COR-L47 (cell line): ENCODE data around the gene CLCN3.
A peak's percentile ranks its signal among the peaks of the same experiment; 100 is the strongest.
"Not testable (repeated sequence)": the region's sequence is repeated elsewhere in the genome, so short reads cannot be mapped to it uniquely, and the experiment has no call there.

Source experiments
- DNase-seq: peaks from one replicate; lab custom pipeline; 2025; lab: John Stamatoyannopoulos, UW

CLCN3 gene

GRCh38 chr4:169619958-169620879 is at the start of gene CLCN3:
Gene CLCN3 (plus strand): TSS chr4:169620578. CDS start chr4:169635929, 15,351 bp downstream.
- DNase-seq, result peak; percentile 96

DNA sequence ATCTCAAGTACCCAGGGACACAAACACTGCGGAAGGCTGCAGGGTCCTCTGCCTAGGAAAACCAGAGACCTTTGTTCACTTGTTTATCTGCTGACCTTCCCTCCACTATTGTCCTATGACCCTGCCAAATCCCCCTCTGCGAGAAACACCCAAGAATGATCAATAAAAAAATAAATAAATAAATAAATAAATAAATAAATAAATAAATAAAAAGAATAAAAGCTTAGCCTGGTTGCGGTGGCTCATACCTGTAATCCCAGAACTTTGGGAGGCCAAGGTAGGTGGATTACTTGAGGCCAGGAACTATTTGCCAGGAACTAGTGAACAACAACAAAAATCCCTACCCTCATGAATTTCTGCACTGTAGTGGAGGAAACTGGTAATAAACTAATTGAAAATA is 49.4 kb upstream of the CLCN3 start:
- DNase-seq, result not testable (repeated sequence)

DNA sequence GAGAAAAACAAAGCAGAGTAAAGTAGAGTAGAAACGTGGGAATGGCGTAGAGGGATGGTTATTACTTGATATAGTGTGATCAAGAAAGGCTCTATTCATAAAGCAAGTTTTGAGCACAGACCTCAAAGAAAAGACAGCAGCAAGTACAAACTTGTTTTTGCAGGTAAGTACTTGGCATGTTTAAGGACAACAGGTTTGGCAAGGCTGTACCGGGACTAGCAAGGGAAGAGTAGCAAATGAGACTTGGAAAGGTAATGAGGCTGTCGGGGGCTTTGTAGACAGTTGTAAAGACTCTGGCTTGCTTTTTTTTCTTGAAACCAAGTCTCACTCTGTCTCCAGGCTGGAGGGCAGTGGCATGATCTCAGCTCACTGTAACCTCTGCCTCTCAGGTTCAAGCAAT is 48.9 kb upstream of the CLCN3 start:
- DNase-seq, result no peak

- no peak for DNase-seq
Measured at GRCh38 chr4:169573889-169574288, 46.5 kb upstream of the CLCN3 start.

GRCh38 chr4:169582203-169582602 is 38.2 kb upstream of the CLCN3 start:
- no peak for DNase-seq

DNA sequence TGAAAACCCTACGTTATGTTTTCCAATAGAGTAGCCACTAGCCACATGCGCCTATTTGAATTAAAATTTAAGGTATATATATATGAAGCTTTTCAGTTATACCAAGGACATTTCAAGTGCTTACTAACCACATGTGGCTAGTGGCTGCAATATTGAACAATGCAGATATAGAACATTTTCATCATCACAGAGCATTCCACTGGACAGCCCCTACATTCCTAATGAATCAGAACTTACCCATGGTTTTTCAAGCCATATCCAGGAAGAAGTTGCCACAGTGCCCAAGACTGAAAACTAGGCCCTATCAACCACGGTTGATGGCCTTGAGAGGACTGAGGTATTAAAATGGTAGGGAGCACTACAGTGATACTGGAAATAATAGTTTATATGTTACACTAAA is 37.7 kb upstream of the CLCN3 start:
- no peak for DNase-seq

DNA sequence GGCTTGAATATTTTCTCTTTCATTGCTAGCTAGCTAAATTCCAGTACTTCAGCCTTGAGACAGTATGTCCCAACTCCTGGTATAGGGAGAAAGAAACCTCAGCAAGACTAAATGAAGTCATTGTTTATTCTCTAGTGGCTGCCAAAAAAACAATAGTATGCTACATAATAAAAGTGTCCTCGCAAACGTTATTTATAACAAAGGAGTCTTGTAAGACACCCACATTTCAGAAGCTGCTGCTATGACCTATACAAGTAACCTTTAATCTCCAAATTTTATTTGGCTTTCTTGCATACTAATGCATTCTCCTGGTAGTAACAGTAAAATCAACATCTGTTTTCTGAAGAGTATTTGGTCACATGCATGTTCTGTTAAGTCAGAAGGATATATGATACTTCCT is 36.8 kb upstream of the CLCN3 start:
- no peak for DNase-seq

DNA sequence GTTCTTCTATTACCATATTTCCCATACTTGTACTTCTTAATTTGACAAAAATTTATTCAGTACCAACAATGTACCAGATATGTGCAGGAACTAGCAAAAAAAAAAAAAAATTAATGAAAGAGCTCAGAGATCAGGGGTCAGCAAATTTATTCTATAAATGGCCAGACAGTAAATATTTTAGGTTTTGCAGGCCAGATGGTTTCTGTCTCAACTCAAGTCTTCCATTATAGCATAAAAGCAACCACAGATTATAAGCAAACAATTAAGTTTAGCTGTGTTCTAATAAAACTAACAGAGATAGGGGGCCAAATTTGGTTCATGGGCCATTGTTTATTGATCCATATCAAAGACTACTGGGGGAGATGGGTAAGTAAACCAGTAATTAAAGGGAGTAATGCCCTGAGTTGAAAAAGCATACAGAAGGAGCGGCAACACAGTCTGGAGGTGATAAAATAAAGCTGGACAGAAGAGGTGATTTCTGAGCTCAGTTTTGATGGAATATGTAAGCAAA is 27.3 kb upstream of the CLCN3 start:
- DNase-seq, result no peak

- DNase-seq, result no peak
Measured at GRCh38 chr4:169594560-169595195, 25.7 kb upstream of the CLCN3 start.

- DNase-seq, result no peak
Measured at GRCh38 chr4:169601016-169601771, 19.2 kb upstream of the CLCN3 start.

GRCh38 chr4:169603312-169603711 is 17.1 kb upstream of the CLCN3 start:
- DNase-seq, result no peak

GRCh38 chr4:169604131-169604900 is 16.1 kb upstream of the CLCN3 start:
- no peak for DNase-seq

- no peak for DNase-seq
Measured at GRCh38 chr4:169604903-169605331, 15.5 kb upstream of the CLCN3 start.

- DNase-seq, result no peak
Measured at GRCh38 chr4:169611157-169611556, 9.2 kb upstream of the CLCN3 start.

DNA sequence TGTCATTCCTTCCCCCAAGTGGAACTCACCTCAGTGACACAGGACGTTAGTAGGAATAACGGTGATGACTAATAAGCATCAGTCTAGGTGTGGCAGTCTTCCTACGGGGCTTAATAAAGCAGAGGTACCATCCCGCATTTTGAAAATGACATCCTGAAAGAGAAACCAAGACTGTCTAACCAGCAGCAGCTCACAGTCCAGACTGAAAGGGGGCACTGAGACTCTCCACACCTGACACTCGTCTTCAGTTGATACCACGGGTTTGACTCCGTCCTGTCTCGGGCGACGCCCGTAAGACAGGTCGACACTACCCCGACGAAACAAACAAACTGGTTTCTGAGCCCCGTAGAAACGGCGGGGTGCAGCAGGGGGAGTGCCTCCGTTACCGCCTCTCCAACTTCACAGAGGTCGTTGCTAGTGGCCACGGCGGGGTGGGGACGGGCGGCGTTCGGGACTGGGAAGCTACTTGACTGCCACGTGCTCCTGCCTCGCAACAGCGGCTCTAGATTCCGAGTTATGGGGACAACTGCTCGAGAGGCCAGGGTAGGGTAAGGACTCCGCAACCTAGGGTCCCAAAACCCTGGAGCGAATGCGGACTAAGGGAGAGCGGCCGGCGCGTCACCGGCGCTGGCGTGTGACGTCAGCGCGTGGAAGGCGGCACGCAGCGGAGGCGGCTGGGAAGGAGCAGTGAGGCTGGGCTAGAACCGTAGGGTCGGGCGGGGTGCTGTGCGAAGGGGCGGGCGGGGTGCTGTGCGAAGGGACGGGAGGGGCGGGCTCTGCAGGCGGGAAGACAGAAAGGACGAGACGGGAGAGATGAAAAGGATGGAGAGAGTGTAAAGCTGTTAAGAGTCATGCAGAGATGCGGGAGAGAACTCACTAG is 8.1 kb upstream of the CLCN3 start, which contains the start of gene NEK1:
Gene NEK1 (minus strand): TSS at position 593 of the 880 bp plus-strand sequence. CDS start 9,953 bp downstream, outside the sequence.
- DNase-seq, result peak; percentile 82

GRCh38 chr4:169612871-169613859 is 7.2 kb upstream of the CLCN3 start:
- peak; percentile 77 for DNase-seq

- DNase-seq, result no peak
Measured at GRCh38 chr4:169615467-169616106, 4.8 kb upstream of the CLCN3 start.

GRCh38 chr4:169616846-169617245 is 3.5 kb upstream of the CLCN3 start:
- DNase-seq, result no peak

DNA sequence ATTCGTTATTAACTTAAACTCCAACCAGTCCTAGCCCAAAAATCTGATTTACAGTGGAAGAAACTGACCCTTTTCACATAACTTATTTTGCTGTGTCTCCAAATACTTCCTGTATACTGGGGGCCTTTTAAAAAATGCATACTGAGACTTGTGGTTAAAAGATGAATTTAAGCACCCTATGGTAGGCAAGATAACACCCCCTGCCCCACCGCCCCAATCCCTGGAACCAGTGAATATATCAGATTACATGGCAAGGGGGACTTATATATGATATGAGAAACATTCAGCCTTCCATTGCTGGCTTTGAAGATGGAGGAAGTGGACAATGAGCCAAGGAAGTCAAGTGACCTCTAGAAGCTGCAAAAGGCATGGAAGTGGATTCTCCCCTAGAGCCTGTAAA is 3.1 kb upstream of the CLCN3 start:
- DNase-seq, result no peak
